HCT116 (cell line): Measurements from ENCODE around the gene MYOF. TPM values are rescaled to one million over a fixed set of nuclear protein-coding genes. Genes with fewer than 3 reads are reported as not detected.

Experiments
- ATAC-seq: fragments of 200-7000 bp; cut with Tn5 transposase; 2 replicates; pipeline ENCODE4 v1.9.1; 2020; ENCODE audit warnings: mild to moderate bottlenecking, moderate library complexity
- BruUV-seq: library from RNA; stranded (reverse); fragments of 400-500 nt; replicated peaks from 2 replicates; lab custom pipeline; 2021; lab: Mats Ljungman, UMichigan
- CTCF ChIA-PET: fragments of 300-600 bp; sonication (Branson Sonifier 250); formaldehyde crosslinking; loops from one replicate; lab custom pipeline; 2021; ENCODE audit warnings: antibody characterized with exemption; lab: Charles Lee
- POLR2A ChIA-PET: fragments of 300-600, 350-600 bp; sonication (Branson Sonifier 250); formaldehyde crosslinking; loops from one replicate; lab custom pipeline; 2021; ENCODE audit warnings: antibody characterized with exemption; lab: Charles Lee
- RAD21 ChIA-PET, 2 experiments: fragments of 300-600 bp; sonication (Branson Sonifier 250); formaldehyde crosslinking; loops; one replicate each; lab custom pipeline; 2023; ENCODE audit warnings: low total read pairs in 2 of 2; ENCODE audit not compliant: uncharacterized antibody in 2 of 2, unreplicated experiment in 2 of 2, low non-redundant PET in 1 of 2; lab: Charles Lee
- DNase-seq: peaks from one replicate; pipeline ENCODE4 v3.0.0-alpha.2; 2010; ENCODE audit warnings: low read depth, low spot score
- H2AFZ ChIP-seq: fragments of 200-600 bp; shearing (Covaris generic), sonication (generic); 2 replicates; pipeline ENCODE4 v1.6.1; 2017; ENCODE audit warnings: low read depth, mixed run types, mixed read lengths, antibody characterized with exemption, low read length; ENCODE audit not compliant: poor library complexity, severe bottlenecking
- H3K27ac ChIP-seq: 2 replicates; pipeline ENCODE4 v1.5.1; 2012; ENCODE audit warnings: low read depth, low read length
- H3K27me3 ChIP-seq: fragments of 200-600 bp; sonication (generic); 2 replicates; pipeline ENCODE4 v1.6.1; 2016; ENCODE audit warnings: mixed run types, low read length, mixed read lengths; ENCODE audit not compliant: insufficient read depth
- H3K36me3 ChIP-seq, 2 experiments: fragments of 200-500 bp in 1 of 2; fragments of 200-600 bp in 1 of 2; sonication (Bioruptor generic) in 1 of 2; sonication (generic) in 1 of 2; 2 replicates each; pipeline versions ENCODE4 v1.5.1 to v1.6.1; 2014 to 2016; ENCODE audit warnings: low read length in 2 of 2, inconsistent platforms in 1 of 2, mixed read lengths in 1 of 2, mixed run types in 1 of 2; ENCODE audit not compliant: insufficient read depth in 2 of 2, control insufficient read depth in 1 of 2
- H3K4me1 ChIP-seq, 2 experiments: fragments of 200-600 bp in 1 of 2; sonication (generic) in 1 of 2; 2 replicates each; pipeline versions ENCODE4 v1.5.1 to v1.6.1; 2012 to 2017; ENCODE audit warnings: low read length in 2 of 2, inconsistent platforms in 1 of 2, mild to moderate bottlenecking in 1 of 2, mixed read lengths in 1 of 2, mixed run types in 1 of 2, moderate library complexity in 1 of 2; ENCODE audit not compliant: insufficient read depth in 2 of 2, control insufficient read depth in 1 of 2
- H3K4me2 ChIP-seq: fragments of 200-600 bp; sonication (generic); 2 replicates; pipeline ENCODE4 v1.6.1; 2017; ENCODE audit warnings: mixed run types, low read length, mixed read lengths
- H3K4me3 ChIP-seq, 2 experiments: fragments of 200-600 bp in 1 of 2; sonication (generic) in 1 of 2; replicated peaks in 1 of 2; 2 replicates each; pipeline ENCODE4 v1.5.1; 2011 to 2016; ENCODE audit warnings: low read length in 2 of 2, control low read depth in 1 of 2, low read depth in 1 of 2, mild to moderate bottlenecking in 1 of 2, mixed read lengths in 1 of 2, mixed run types in 1 of 2
- H3K79me2 ChIP-seq: fragments of 200-600 bp; sonication (generic); 2 replicates; pipeline ENCODE4 v1.6.1; 2017; ENCODE audit warnings: mild to moderate bottlenecking, mixed run types, low read length, moderate library complexity, mixed read lengths; ENCODE audit not compliant: insufficient read depth
- H3K9ac ChIP-seq: fragments of 200-600 bp; sonication (generic); 2 replicates; pipeline ENCODE4 v1.6.1; 2016; ENCODE audit warnings: low read length, mixed read lengths
- H3K9me2 ChIP-seq: fragments of 200-600 bp; sonication (generic), shearing (Covaris generic); 2 replicates; pipeline ENCODE4 v1.6.1; 2017; ENCODE audit warnings: mixed run types, mild to moderate bottlenecking, moderate library complexity; ENCODE audit not compliant: insufficient read depth
- H3K9me3 ChIP-seq, 2 experiments: fragments of 200-500 bp in 1 of 2; fragments of 200-600 bp in 1 of 2; sonication (Bioruptor generic) in 1 of 2; sonication (generic) in 1 of 2; 2 replicates each; pipeline ENCODE4 v1.6.1; 2014 to 2017; ENCODE audit warnings: low read length in 2 of 2, mixed read lengths in 2 of 2, inconsistent platforms in 1 of 2, low read depth in 1 of 2, mild to moderate bottlenecking in 1 of 2, mixed run types in 1 of 2, moderate library complexity in 1 of 2; ENCODE audit not compliant: control insufficient read depth in 1 of 2, insufficient read depth in 1 of 2
- H4K20me1 ChIP-seq: fragments of 200-600 bp; sonication (generic), shearing (Covaris generic); 2 replicates; pipeline ENCODE4 v1.6.1; 2017; ENCODE audit warnings: mixed run types, mild to moderate bottlenecking, moderate library complexity; ENCODE audit not compliant: insufficient read depth
- ATF3 ChIP-seq: IDR thresholded peaks from 2 replicates; pipeline ENCODE4 v1.6.1; 2012
- CBX3 ChIP-seq: IDR thresholded peaks from 2 replicates; pipeline ENCODE4 v1.6.1; 2012; ENCODE audit warnings: low read depth
- CEBPB ChIP-seq: IDR thresholded peaks from 2 replicates; pipeline ENCODE4 v1.6.1; 2012; ENCODE audit warnings: low read depth
- EGR1 ChIP-seq: IDR thresholded peaks from 2 replicates; pipeline ENCODE4 v1.6.1; 2012; ENCODE audit warnings: low read depth
- EZH2 ChIP-seq: fragments of 200-600 bp; sonication (generic); IDR thresholded peaks from 2 replicates; pipeline ENCODE4 v1.6.1; 2017; ENCODE audit warnings: antibody characterized with exemption, mixed run types
- FOSL1 ChIP-seq: IDR thresholded peaks from 2 replicates; pipeline ENCODE4 v1.6.1; 2012; ENCODE audit warnings: low read depth
- RAD21 ChIP-seq: IDR thresholded peaks from 2 replicates; pipeline ENCODE4 v1.6.1; 2012; ENCODE audit warnings: low read depth, mild to moderate bottlenecking
- TCF7L2 ChIP-seq: IDR thresholded peaks from 2 replicates; pipeline ENCODE4 v1.7.0; 2011; ENCODE audit warnings: borderline replicate concordance, inconsistent platforms; ENCODE audit not compliant: insufficient read depth, insufficient read length; ENCODE audit errors: extremely low read depth
- YY1 ChIP-seq: IDR thresholded peaks from 2 replicates; pipeline ENCODE4 v1.6.1; 2011; ENCODE audit warnings: low read length, low read depth, moderate library complexity, mild to moderate bottlenecking; ENCODE audit not compliant: insufficient replicate concordance; ENCODE audit errors: extremely low read depth
- ZBTB33 ChIP-seq: IDR thresholded peaks from 2 replicates; pipeline ENCODE4 v1.6.1; 2011; ENCODE audit warnings: mild to moderate bottlenecking, low read length, moderate library complexity; ENCODE audit not compliant: insufficient replicate concordance; ENCODE audit errors: extremely low read depth
- ZNF274 ChIP-seq: fragments of 200-500 bp; sonication (Bioruptor generic); IDR thresholded peaks from 2 replicates; pipeline ENCODE4 v1.6.1; 2014; ENCODE audit warnings: mild to moderate bottlenecking, low read depth, low read length, inconsistent platforms
- intact Hi-C: fragments of 100-400 bp; cut with micrococcal nuclease; formaldehyde crosslinking; loops from 2 replicates; pipeline ENCODE4 v1.10.0; 2022
- total RNA-seq: library from RNA; stranded (reverse); gene quantifications from one replicate; pipeline ENCODE4 v1.2.1, GENCODE V29; 2021; ENCODE audit not compliant: unreplicated experiment
- TF ChIP-seq, protein P1 (sequence below): IDR thresholded peaks from 2 replicates; pipeline ENCODE4 v1.6.1; 2012

The MYOF gene
- total RNA-seq, 1 experiment from 2014 or later: 250 TPM

- Histone ChIP-seq H3K36me3 (peaks cover 3 to 54% of the 10 kb centered on the region in 2 experiments; a peak in 3 of 4 replicates), H3K9ac (peak overlapping the region; percentile 61), H2AFZ (no peak overlapping the region), H3K4me2 (peak overlapping the region; percentile 52), H3K27me3 (no peaks in the 10 kb centered on the region), H4K20me1 (no peaks in the 10 kb centered on the region; the same call in 1 of the 2 replicates), H3K4me1 (peaks cover 67 to 90% of the 10 kb centered on the region in 2 experiments), H3K9me3 (no peaks in the 10 kb centered on the region), H3K79me2 (peaks cover 97% of the 10 kb centered on the region), H3K4me3 (no peak overlapping the region), H3K9me2 (no peaks in the 10 kb centered on the region), H3K27ac (peak overlapping the region; percentile 100)
- no TSS peak for BruUV-seq
- TF ChIP-seq CEBPB: no peak
- TF ChIP-seq, protein P1, sequence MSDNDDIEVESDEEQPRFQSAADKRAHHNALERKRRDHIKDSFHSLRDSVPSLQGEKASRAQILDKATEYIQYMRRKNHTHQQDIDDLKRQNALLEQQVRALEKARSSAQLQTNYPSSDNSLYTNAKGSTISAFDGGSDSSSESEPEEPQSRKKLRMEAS: 0 out of 2 replicates have a peak, but pooled peaks have one; percentile 4
- no peak for ATAC-seq
- ChIA-PET RAD21 (interaction anchor here in 1 of 2 experiments (1.0 kb wide), 1 partner anchor 15 kb away, joined by 3 read pairs; no protein-coding TSS in a partner anchor), CTCF (no interaction called here), POLR2A (interaction anchor here (1.0 to 3.5 kb wide), 3 partner anchors 11 to 15 kb away, joined by 3 to 13 read pairs (median 4); no protein-coding TSS in a partner anchor)
- no peak for DNase-seq
- intact Hi-C loops: no loop called here
These were observed 35.1 kb downstream of the MYOF start for GRCh38 chr10:93447019-93447418.

GRCh38 chr10:93445978-93446720 lies 36.0 kb downstream of the MYOF start:
- no peaks in the 10 kb centered on the region for H3K27me3 ChIP-seq
- TSS peak; percentile 59 for BruUV-seq
- H2AFZ ChIP-seq: no peak overlapping the region
- no peaks in the 10 kb centered on the region for H3K9me2 ChIP-seq
- peak overlapping the region; percentile 100 for H3K27ac ChIP-seq
- ATAC-seq (peak; percentile 20), DNase-seq (no peak)
- H3K9me3 ChIP-seq: no peaks in the 10 kb centered on the region
- no peak for TF ChIP-seq RAD21
- TF ChIP-seq FOSL1: no peak
- no peak for TF ChIP-seq ZNF274
- TF ChIP-seq CBX3: no peak
- no peak for TF ChIP-seq ATF3
- no peak for TF ChIP-seq ZBTB33
- TF ChIP-seq EGR1: no peak
- no peak for TF ChIP-seq EZH2
- TF ChIP-seq, protein P1: no peak
- no peak for TF ChIP-seq TCF7L2
- no peak for TF ChIP-seq YY1
- H4K20me1 ChIP-seq: no peaks in the 10 kb centered on the region; the same call in 1 of the 2 replicates
- H3K36me3 ChIP-seq: peaks cover 0 to 45% of the 10 kb centered on the region in 2 experiments; a peak in 2 of 4 replicates
- ChIA-PET POLR2A (interaction anchor here (0.9 to 3.5 kb wide), 12 partner anchors 9 to 63 kb away, joined by 3 to 13 read pairs (median 6); partner anchors contain the start of gene MYOF), CTCF (interaction anchor here (1.3 kb wide), 1 partner anchor 37 kb away, joined by 3 read pairs; no protein-coding TSS in a partner anchor), RAD21 (interaction anchor here in 1 of 2 experiments (1.0 to 1.4 kb wide), 2 partner anchors 9 to 16 kb away, joined by 3 read pairs; no protein-coding TSS in a partner anchor)
- peak overlapping the region; percentile 61 for H3K9ac ChIP-seq
- H3K79me2 ChIP-seq: peaks cover 97% of the 10 kb centered on the region
- H3K4me1 ChIP-seq: peaks cover 70 to 90% of the 10 kb centered on the region in 2 experiments
- H3K4me3 ChIP-seq: no peak overlapping the region
- intact Hi-C loops: no loop called here
- peak overlapping the region; percentile 52 for H3K4me2 ChIP-seq
